ENCODE data around the gene NTRK3.

- no peak for TF ChIP-seq POLR2A (IDR thresholded peaks at IDR 0.05)
- TF ChIP-seq CTCF (IDR thresholded peaks at IDR 0.05): no peak
Observed at GRCh38 chr15:88177451-88177850, 79.1 kb downstream of the NTRK3 start.

Data from testis (tissue), 2 donors.